NT2/D1 (cell line): ENCODE results near the gene TRIM37.
"Not testable (repeated sequence)": the region's sequence is repeated elsewhere in the genome, so short reads cannot be mapped to it uniquely, and the experiment has no call there.

Source experiments
- DNase-seq: peaks from one replicate; pipeline ENCODE4 v3.0.0-alpha.2; 2011; ENCODE audit warnings: low read depth, low spot score
- H3K27me3 ChIP-seq: 2 replicates; pipeline ENCODE4 v1.6.0; 2011; ENCODE audit warnings: mild to moderate bottlenecking; ENCODE audit not compliant: insufficient read length, insufficient read depth
- H3K36me3 ChIP-seq: 2 replicates; pipeline ENCODE4 v1.6.1; 2011; ENCODE audit warnings: mild to moderate bottlenecking, low read length, mixed read lengths; ENCODE audit not compliant: insufficient read depth, insufficient read length
- H3K4me1 ChIP-seq: 2 replicates; pipeline ENCODE4 v1.5.1; 2011; ENCODE audit not compliant: insufficient read depth, insufficient read length
- H3K4me3 ChIP-seq: 2 replicates; pipeline ENCODE4 v1.5.1; 2011; ENCODE audit warnings: low read depth; ENCODE audit not compliant: insufficient read length
- H3K9ac ChIP-seq: 2 replicates; pipeline ENCODE4 v1.6.0; 2011; ENCODE audit warnings: low read depth; ENCODE audit not compliant: insufficient read length
- H3K9me3 ChIP-seq: 2 replicates; pipeline ENCODE4 v1.5.1; 2011; ENCODE audit warnings: mild to moderate bottlenecking, low read length; ENCODE audit not compliant: insufficient read depth
- SUZ12 ChIP-seq: IDR thresholded peaks from 2 replicates; pipeline ENCODE4 v1.6.1; 2011; ENCODE audit not compliant: insufficient read length, insufficient read depth; ENCODE audit errors: extremely low read depth
- YY1 ChIP-seq: IDR thresholded peaks from 2 replicates; pipeline ENCODE4 v1.6.1; 2011; ENCODE audit not compliant: insufficient read length, insufficient read depth
- ZNF274 ChIP-seq: IDR thresholded peaks from 2 replicates; pipeline ENCODE4 v1.6.1; 2011; ENCODE audit warnings: mild to moderate bottlenecking, low read depth, low read length

The TRIM37 gene

DNA sequence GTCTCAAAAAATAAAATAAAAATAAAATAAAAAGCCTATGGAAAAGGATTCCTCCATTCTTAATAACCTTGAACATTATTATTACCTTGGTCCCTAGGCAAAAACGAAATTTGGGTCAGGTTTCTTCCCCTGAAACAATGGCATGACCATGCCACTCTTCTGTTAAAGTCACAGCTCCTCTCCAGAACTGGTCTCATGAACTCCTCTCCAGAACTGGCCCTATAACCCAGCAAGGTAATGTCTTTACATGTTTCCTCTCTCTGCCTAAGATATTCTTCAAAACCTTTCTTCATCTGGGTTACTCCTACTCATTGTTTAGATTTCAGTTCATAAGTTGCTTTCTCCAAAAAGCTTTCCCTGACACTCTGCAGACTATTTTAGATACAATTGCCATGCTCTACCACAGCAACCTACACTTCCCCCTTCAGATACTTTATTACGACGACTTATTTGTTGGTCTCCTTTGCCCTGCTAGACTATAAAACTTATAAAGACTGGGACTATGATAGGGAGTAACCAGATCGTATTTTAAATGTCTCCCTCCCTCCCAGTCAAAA, 13.5 kb downstream of the TRIM37 start:
- H3K4me3 ChIP-seq = no peak overlapping the region
- no peak for TF ChIP-seq ZNF274
- TF ChIP-seq YY1 = no peak
- TF ChIP-seq SUZ12 = no peak
- H3K9me3 ChIP-seq = no peaks in the 10 kb centered on the region
- no peak overlapping the region for H3K9ac ChIP-seq
- peaks cover 31% of the 10 kb centered on the region for H3K36me3 ChIP-seq
- H3K27me3 ChIP-seq = no peaks in the 10 kb centered on the region
- H3K4me1 ChIP-seq = no peaks in the 10 kb centered on the region
- DNase-seq = no peak

- not testable (repeated sequence) for H3K4me3 ChIP-seq, DNase-seq, H3K9me3 ChIP-seq, H3K27me3 ChIP-seq, H3K4me1 ChIP-seq, H3K9ac ChIP-seq
- H3K36me3 ChIP-seq = peaks cover 38% of the 10 kb centered on the region
These were observed 16.1 kb downstream of the TRIM37 start for GRCh38 chr17:59090593-59090992.

DNA sequence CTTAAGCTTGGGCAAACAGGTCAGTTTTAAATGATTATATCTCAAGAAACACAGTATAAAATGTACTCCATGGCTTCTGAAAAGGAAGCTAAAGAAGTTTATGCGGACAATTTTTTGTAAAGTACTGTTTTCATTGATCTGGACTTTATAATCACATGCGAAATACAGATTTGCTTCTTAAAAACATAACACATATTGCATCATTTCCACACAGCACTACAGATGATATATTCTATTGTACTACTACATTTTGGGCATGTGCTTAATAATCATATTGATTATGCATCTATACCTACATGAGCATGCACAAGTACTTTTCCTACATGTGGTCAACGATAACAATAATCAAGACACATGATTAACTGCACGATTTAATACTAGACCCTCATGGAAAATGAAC, 22.5 kb downstream of the TRIM37 start:
- H3K9me3 ChIP-seq = no peaks in the 10 kb centered on the region
- H3K4me3 ChIP-seq = no peak overlapping the region
- H3K4me1 ChIP-seq = no peaks in the 10 kb centered on the region
- no peak overlapping the region for H3K9ac ChIP-seq
- no peaks in the 10 kb centered on the region for H3K27me3 ChIP-seq
- TF ChIP-seq ZNF274 = no peak
- no peak for TF ChIP-seq YY1
- peaks cover 59% of the 10 kb centered on the region for H3K36me3 ChIP-seq
- DNase-seq = no peak

GRCh38 chr17:59074494-59074893, 32.2 kb downstream of the TRIM37 start:
- no peak for DNase-seq
- Histone ChIP-seq H3K9me3 (no peaks in the 10 kb centered on the region), H3K36me3 (peaks cover 58% of the 10 kb centered on the region), H3K9ac (no peak overlapping the region), H3K4me3 (no peak overlapping the region), H3K27me3 (no peaks in the 10 kb centered on the region), H3K4me1 (no peaks in the 10 kb centered on the region)
- TF ChIP-seq SUZ12 = no peak
- no peak for TF ChIP-seq YY1
- no peak for TF ChIP-seq ZNF274

DNA sequence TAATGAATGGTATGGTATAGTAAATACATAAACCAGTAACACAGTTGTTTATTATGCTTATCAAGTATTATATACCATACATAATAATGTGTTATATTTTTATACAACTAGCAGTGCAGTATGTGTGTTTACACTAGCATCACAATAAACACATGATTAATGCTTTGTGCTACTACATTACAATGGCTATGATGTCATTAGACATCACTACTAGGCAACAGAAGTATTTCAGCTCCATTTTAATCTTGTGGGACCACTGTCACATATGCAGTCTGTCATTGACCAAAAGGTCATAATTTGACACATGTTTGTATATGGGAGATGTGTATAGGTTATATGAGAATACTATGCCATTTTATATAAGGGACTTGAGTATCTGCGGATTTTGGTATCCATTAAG, 32.7 kb downstream of the TRIM37 start:
- Histone ChIP-seq H3K4me1 (no peaks in the 10 kb centered on the region), H3K9me3 (no peaks in the 10 kb centered on the region), H3K27me3 (no peaks in the 10 kb centered on the region), H3K36me3 (peaks cover 57% of the 10 kb centered on the region), H3K4me3 (no peak overlapping the region), H3K9ac (no peak overlapping the region)
- TF ChIP-seq YY1 = no peak
- no peak for TF ChIP-seq SUZ12
- no peak for TF ChIP-seq ZNF274
- no peak for DNase-seq

DNA sequence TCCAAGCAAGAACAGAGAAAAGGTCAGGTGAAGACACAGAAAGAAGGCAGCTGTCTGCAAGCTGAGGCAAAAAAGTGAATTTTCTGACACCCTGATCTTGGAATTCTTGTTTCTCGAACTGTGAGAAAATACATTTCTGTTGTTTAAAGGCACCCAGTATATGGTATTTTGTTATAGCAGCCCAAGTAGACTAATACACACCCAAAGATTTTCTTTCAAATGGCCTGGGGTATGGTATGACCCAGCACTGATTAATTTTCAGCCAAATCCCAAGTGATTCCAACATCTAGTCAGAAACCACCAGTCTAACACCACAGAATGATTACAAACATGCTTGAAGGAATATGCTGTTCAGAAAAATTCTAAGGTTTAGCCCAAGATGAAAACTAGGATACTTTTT, 36.8 kb downstream of the TRIM37 start:
- Histone ChIP-seq H3K36me3 (peaks cover 60% of the 10 kb centered on the region), H3K4me3 (no peak overlapping the region), H3K9ac (no peak overlapping the region), H3K4me1 (no peaks in the 10 kb centered on the region), H3K9me3 (no peaks in the 10 kb centered on the region), H3K27me3 (no peaks in the 10 kb centered on the region)
- TF ChIP-seq ZNF274 = no peak
- no peak for TF ChIP-seq SUZ12
- no peak for TF ChIP-seq YY1
- no peak for DNase-seq

DNA sequence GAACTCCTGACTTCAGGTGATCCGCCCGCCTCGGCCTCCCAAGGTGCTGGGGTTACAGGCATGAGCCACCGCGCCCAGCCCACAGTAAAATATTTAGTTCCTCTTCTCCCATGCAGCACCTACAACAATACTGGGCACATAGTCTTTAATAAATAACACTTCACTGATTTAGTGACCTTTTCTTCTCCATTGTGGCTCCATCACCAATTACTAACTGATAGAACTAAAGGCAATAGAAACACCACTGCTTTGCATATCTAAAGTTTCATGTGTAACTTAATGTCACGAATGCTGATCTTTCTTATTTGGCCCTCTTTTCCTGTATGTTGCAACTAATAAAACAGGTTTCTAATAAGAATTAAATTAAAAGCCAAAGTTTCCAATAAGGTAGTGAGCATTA, 38.9 kb downstream of the TRIM37 start:
- peaks cover 58% of the 10 kb centered on the region for H3K36me3 ChIP-seq
- TF ChIP-seq ZNF274 (no peak), YY1 (no peak), SUZ12 (no peak)

DNA sequence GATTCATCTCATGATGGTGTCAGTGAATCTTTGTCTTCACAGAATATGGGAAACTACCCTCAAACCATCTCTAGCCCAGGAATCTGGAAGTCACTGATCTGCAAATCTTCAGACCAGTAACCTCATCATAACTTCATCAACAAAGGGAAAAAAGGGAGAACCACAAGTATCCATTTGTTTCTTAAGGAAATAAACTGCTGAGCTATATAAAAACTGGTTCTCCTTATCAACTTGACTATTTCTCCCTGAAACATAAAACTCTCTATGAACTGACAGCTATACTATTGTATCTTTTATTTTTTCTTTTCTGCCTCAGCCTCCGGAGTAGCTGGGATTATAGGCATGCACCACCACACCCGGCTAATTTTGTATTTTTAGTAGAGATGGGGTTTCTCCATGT, 39.3 kb downstream of the TRIM37 start:
- H3K36me3 ChIP-seq = peaks cover 61% of the 10 kb centered on the region

More for the DNA sequence above, 38.9 kb downstream of the TRIM37 start:
- no peaks in the 10 kb centered on the region for H3K4me1 ChIP-seq
- H3K9me3 ChIP-seq = no peaks in the 10 kb centered on the region
- no peak overlapping the region for H3K9ac ChIP-seq
- DNase-seq = no peak
- H3K4me3 ChIP-seq = no peak overlapping the region
- H3K27me3 ChIP-seq = no peaks in the 10 kb centered on the region

More for the DNA sequence above, 39.3 kb downstream of the TRIM37 start:
- Histone ChIP-seq H3K9me3 (no peaks in the 10 kb centered on the region), H3K27me3 (no peaks in the 10 kb centered on the region), H3K4me1 (no peaks in the 10 kb centered on the region), H3K9ac (no peak overlapping the region), H3K4me3 (no peak overlapping the region)
- no peak for TF ChIP-seq YY1
- no peak for TF ChIP-seq ZNF274
- no peak for TF ChIP-seq SUZ12
- no peak for DNase-seq
